HG03045 (cell line): ENCODE data around the gene LPAR3.

Experiments
- ATAC-seq: cut with Tn5 transposase; IDR thresholded peaks from one replicate; pipeline ENCODE4 v1.9.1; 2021; ENCODE audit warnings: mild to moderate bottlenecking, moderate library complexity; ENCODE audit not compliant: unreplicated experiment

Gene LPAR3

GRCh38 chr1:84780000-84780716 is 112.8 kb downstream of the LPAR3 start:
- no peak for ATAC-seq

DNA sequence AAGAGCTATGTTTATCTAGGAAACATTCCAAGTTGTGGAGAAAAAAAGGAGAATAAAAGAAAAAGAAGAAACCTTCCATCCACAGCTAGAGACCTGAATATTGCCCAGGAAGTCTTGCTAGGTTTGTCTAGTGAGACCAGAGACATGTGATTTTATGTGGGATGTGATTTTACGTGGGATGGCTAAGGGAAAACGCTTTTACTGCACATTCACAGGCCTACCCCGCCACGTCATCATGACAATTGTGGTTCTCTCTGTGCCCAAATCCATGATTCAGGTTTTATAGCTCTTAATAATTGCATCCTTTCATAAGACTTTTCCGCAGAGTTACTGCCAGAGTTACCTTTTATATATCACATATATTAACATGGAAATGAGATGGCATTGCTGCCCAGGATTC is 116.4 kb downstream of the LPAR3 start:
- no peak for ATAC-seq

- no peak for ATAC-seq
Measured at GRCh38 chr1:84775535-84775920, 117.5 kb downstream of the LPAR3 start.

GRCh38 chr1:84774669-84775534 is 118.1 kb downstream of the LPAR3 start:
- no peak for ATAC-seq

- no peak for ATAC-seq
Measured at GRCh38 chr1:84773933-84774497, 119.0 kb downstream of the LPAR3 start.

DNA sequence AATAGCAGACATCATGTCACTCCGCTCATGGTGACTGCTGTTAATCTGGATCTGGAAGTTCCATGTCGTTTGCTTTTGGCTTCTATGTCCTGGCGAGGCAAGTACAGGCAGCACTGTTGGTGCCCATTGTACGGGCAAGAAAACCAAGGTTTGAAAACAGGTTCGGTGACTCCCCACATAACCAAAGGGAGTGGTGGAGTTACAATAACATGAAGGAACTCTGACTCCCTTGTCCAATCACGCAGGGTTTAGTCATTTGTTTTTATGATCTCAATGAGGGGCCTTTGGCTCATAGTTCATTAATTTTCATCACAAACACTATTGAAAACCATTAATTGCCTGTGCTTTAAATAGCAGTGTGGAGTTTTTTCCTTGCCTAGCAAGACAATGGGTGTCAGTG is 119.8 kb downstream of the LPAR3 start:
- ATAC-seq: no peak

- ATAC-seq: no peak
Measured at GRCh38 chr1:84772428-84772943, 120.5 kb downstream of the LPAR3 start.

DNA sequence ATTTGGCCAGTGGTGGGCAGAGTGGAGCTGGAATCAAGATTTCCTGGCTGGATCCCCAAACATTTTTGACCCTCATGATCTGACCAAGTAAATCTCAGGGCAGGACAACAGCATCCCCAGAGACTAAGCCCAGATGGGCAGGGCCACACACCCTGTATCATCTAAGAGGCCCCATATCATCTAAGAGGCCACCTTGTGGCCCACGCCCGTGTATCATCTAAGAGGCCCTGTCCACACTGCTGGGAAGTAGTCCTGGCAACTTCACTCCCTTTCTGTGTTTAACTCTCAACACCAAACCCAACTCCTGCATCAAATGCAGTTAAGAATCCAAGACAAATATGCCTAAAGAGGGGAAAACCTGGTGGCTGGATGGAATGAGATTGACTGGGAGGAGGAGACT is 121.1 kb downstream of the LPAR3 start:
- ATAC-seq: no peak

DNA sequence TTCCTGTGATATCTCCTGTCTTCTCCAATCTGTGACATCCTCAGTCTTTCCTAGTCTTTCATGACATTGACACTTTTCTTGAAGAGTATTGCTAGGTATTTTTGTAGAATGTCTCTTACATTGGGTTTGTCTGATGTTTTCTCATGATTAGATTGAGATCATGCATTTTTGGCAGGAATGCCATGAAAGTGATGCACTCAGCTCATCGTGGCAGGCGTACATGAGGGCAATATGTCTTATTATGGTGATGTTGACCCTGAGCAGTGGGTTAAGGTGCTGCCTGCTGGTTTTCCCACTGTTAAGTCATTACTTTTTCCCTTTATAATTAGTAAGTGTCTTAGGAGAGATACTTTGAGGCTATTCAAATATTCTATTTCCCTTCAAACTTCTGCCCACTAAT is 122.5 kb downstream of the LPAR3 start:
- ATAC-seq: no peak

DNA sequence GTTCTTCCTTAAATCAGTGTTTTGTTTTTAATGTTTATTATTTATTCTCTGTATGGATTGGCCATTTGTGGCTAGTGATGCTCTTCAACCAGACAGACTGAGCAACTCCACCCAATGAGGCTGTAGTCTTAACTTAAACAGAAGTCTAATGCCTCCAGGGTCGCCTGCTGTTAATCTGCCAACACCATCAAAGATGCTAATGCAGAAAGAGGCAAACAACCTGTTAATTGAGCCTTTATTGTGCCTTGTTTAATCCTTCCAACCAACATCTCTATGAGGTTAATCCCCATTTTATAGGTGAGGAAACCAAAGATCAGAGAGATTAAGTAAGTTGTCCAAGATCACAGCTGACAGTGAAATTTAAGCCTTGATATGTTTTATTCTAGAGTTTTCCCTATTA is 123.4 kb downstream of the LPAR3 start:
- no peak for ATAC-seq

GRCh38 chr1:84768634-84769033 is 124.4 kb downstream of the LPAR3 start:
- no peak for ATAC-seq

DNA sequence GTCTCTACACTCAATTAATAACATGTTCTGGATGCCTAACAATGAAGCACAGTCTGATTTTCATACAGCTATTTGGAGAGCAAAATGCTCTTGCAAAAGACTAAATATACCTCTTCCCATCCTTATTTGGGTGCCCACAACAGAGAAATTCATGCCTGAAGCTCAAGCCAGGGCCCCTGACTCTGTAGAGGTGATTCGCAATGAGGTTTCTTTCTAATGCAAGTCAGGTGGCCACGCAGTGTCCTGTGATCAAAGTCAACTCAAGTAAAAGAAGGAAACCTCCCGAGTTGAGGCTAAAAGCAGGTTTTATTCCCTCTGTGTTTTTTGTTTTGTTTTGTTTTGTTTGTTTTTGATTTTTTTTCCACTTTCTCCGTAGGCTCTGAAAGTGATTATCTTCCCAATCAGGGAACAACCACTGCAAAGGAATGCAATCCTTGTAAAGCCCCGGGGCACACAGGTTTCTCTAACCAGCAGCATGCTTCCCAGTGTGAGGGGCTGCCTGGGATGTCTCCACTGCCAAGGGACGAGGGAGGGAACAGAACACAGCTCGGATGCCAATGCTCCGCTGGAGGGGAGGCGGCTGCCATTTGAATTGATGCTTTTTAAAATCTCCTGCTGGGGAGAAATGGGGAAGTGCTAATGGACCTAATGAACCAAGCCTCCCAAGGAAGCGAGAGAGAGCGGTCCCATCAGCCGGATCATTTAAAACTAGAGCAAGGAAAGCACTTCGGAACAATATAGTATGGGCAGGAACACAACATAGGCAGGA is 128.9 kb downstream of the LPAR3 start:
- ATAC-seq: no peak

DNA sequence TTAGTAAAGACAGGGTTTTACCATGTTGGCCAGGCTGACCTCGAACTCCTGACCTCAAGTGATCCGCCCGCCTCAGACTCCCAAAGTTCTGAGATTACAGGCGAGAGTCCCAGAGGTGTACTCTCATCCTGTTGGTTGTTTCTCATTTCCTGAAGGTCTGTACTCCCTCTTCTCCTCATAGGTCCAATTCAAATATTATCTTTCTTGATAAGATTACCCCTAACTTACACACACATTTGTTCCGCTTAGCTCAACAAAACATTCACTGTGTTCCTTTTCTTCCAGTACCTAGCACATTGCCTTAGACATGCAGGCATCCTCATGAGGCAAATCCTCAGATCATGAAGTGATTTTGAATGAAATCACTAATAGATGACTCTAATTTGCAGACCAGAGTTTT is 130.3 kb downstream of the LPAR3 start:
- ATAC-seq: no peak
